ENCODE measurements around the gene CCKAR.

The CCKAR gene

GRCh38 chr4:26459756-26460530 is 30.3 kb downstream of the CCKAR start:
- DNase-seq (ENCODE audit: low read depth in 1 of 2, low spot score in 1 of 2) = no peak

GRCh38 chr4:26459054-26459755 is 31.1 kb downstream of the CCKAR start:
- no peak for DNase-seq (ENCODE audit: low read depth in 1 of 2, low spot score in 1 of 2)

GRCh38 chr4:26458157-26458561 is 32.1 kb downstream of the CCKAR start:
- no peak for DNase-seq (ENCODE audit: low read depth in 1 of 2, low spot score in 1 of 2)

- no peak for DNase-seq (ENCODE audit: low read depth in 1 of 2, low spot score in 1 of 2)
Observed at GRCh38 chr4:26457412-26457811, 32.9 kb downstream of the CCKAR start.

- no peak for DNase-seq (ENCODE audit: low read depth in 1 of 2, low spot score in 1 of 2)
Observed at GRCh38 chr4:26455571-26455970, 34.7 kb downstream of the CCKAR start.

GRCh38 chr4:26454961-26455360 is 35.3 kb downstream of the CCKAR start:
- DNase-seq (ENCODE audit: low read depth in 1 of 2, low spot score in 1 of 2) = no peak

GRCh38 chr4:26452565-26453531 is 37.4 kb downstream of the CCKAR start:
- DNase-seq (ENCODE audit: low read depth in 1 of 2, low spot score in 1 of 2) = no peak

GRCh38 chr4:26451597-26451996 is 38.7 kb downstream of the CCKAR start:
- no peak for DNase-seq (ENCODE audit: low read depth in 1 of 2, low spot score in 1 of 2)

GRCh38 chr4:26450418-26450817 is 39.9 kb downstream of the CCKAR start:
- DNase-seq (ENCODE audit: low read depth in 1 of 2, low spot score in 1 of 2) = no peak

- DNase-seq (ENCODE audit: low read depth in 1 of 2, low spot score in 1 of 2) = no peak
Observed at GRCh38 chr4:26447378-26447777, 42.9 kb downstream of the CCKAR start.

GRCh38 chr4:26441771-26442170 is 48.5 kb downstream of the CCKAR start:
- DNase-seq (ENCODE audit: low read depth in 1 of 2, low spot score in 1 of 2) = no peak

GRCh38 chr4:26441102-26441501 is 49.2 kb downstream of the CCKAR start:
- no peak for DNase-seq (ENCODE audit: low read depth in 1 of 2, low spot score in 1 of 2)

- DNase-seq (ENCODE audit: low read depth in 1 of 2, low spot score in 1 of 2) = no peak
Observed at GRCh38 chr4:26434030-26434639, 56.1 kb downstream of the CCKAR start.

- DNase-seq (ENCODE audit: low read depth in 1 of 2, low spot score in 1 of 2) = no peak
Observed at GRCh38 chr4:26433556-26433955, 56.7 kb downstream of the CCKAR start.

- no peak for DNase-seq (ENCODE audit: low read depth in 1 of 2, low spot score in 1 of 2)
Observed at GRCh38 chr4:26432419-26432818, 57.9 kb downstream of the CCKAR start.

- DNase-seq (ENCODE audit: low read depth in 1 of 2, low spot score in 1 of 2) = no peak
Observed at GRCh38 chr4:26431461-26432180, 58.7 kb downstream of the CCKAR start.

Measured in activated T-helper 1 cell treated with anti-CD3 and anti-CD28 coated beads, Interleukin-2, amount 50 U/mL, for 16 hours (primary cell).